Astrocyte (in vitro differentiated cells and primary cell): Measurements from ENCODE around the gene CABCOCO1.

Experiments used
- EZH2 ChIP-seq: IDR thresholded peaks from 2 replicates; pipeline ENCODE4 v1.6.1; 2012; ENCODE audit warnings: mild to moderate bottlenecking, low read length, inconsistent platforms; ENCODE audit not compliant: insufficient read depth
- TF ChIP-seq, protein P1 (sequence below): IDR thresholded peaks from 2 replicates; pipeline ENCODE4 v1.5.1; 2011; ENCODE audit warnings: low read depth, mild to moderate bottlenecking, inconsistent platforms, low read length, moderate library complexity; ENCODE audit not compliant: insufficient read depth

DNA sequence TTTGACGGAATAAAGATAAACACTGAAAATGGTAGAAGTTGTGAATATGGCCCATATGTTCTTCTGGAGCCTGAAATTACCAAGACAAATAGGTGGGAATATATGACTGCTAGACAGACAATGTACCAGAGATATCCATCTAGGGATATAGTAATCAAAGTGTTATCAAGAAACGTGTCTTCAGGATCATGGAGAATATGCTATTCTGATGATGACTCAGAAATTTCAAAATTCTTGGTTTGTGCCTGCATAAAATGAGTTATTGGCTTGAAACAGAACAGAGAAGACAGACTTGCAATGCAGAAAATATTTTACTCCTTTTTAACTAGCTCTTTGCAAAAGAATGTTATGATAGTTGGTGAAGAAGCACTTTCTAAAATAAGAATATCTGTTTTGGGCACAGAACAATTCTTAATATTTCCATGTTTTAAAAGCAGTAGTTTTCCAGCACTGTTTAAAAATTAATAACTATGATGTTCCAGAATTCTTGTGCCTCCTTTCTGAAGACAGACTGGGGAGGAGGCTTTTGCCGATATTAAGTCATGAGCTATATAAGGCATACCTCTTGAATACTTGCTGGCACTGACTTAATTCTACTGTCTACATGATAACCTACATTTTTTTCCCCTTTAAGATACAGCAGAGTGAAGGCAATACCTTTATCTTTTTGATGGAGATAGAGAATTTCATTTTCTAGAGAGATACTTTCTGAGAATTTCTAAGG is 34.4 kb upstream of the CABCOCO1 start:
- TF ChIP-seq, protein P1, sequence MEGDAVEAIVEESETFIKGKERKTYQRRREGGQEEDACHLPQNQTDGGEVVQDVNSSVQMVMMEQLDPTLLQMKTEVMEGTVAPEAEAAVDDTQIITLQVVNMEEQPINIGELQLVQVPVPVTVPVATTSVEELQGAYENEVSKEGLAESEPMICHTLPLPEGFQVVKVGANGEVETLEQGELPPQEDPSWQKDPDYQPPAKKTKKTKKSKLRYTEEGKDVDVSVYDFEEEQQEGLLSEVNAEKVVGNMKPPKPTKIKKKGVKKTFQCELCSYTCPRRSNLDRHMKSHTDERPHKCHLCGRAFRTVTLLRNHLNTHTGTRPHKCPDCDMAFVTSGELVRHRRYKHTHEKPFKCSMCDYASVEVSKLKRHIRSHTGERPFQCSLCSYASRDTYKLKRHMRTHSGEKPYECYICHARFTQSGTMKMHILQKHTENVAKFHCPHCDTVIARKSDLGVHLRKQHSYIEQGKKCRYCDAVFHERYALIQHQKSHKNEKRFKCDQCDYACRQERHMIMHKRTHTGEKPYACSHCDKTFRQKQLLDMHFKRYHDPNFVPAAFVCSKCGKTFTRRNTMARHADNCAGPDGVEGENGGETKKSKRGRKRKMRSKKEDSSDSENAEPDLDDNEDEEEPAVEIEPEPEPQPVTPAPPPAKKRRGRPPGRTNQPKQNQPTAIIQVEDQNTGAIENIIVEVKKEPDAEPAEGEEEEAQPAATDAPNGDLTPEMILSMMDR: no peak
- no peak for TF ChIP-seq EZH2
